Measurements from ENCODE around the gene GRIK3. TPM values are rescaled to one million over a fixed set of nuclear protein-coding genes. Genes with fewer than 3 reads are reported as not detected.
"Not testable (repeated sequence)": the region's sequence is repeated elsewhere in the genome, so short reads cannot be mapped to it uniquely, and the experiment has no call there.

The GRIK3 gene
- total and polyA plus RNA-seq, 8 donors, result under 0.01 to 4.9 (median 0.46) TPM; not detected in 1

DNA sequence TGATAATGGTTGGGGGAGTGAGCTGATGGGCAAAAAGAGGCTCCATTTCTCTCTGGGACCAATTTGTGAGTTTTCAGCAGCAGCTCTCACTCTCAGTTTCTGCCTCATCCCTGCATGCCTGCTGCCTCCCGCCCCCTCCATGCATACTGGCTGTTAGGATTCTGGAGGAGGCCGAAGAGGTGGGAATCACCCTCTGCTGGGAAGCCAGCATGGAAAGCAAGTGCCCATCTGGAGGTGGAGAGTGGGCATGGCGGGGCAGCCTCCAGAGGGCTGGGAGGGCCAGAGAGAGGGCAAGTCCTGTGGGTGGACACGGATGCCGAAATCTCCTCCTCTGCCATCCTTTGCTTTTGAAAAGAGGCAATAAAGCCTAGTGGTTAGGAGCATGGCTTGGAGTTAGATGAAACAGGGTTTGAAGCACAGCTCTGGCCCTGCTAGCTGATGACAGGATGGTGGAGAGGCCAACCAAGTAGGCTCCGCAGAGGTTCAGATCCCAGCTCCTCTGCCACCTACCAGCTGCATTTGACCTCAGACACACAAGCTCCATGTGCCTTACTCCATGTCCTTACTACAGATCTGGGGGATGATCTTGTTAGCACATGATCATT lies 113.4 kb downstream of the GRIK3 start:
- H3K36me3 ChIP-seq, result no peaks in the 10 kb centered on the region
- no peak for TF ChIP-seq EP300 (IDR thresholded peaks at IDR 0.05)
- TF ChIP-seq POLR2A (IDR thresholded peaks at IDR 0.05), result no peak
- TF ChIP-seq POLR2AphosphoS5 (IDR thresholded peaks at IDR 0.05), result no peak
- TF ChIP-seq, protein P1, sequence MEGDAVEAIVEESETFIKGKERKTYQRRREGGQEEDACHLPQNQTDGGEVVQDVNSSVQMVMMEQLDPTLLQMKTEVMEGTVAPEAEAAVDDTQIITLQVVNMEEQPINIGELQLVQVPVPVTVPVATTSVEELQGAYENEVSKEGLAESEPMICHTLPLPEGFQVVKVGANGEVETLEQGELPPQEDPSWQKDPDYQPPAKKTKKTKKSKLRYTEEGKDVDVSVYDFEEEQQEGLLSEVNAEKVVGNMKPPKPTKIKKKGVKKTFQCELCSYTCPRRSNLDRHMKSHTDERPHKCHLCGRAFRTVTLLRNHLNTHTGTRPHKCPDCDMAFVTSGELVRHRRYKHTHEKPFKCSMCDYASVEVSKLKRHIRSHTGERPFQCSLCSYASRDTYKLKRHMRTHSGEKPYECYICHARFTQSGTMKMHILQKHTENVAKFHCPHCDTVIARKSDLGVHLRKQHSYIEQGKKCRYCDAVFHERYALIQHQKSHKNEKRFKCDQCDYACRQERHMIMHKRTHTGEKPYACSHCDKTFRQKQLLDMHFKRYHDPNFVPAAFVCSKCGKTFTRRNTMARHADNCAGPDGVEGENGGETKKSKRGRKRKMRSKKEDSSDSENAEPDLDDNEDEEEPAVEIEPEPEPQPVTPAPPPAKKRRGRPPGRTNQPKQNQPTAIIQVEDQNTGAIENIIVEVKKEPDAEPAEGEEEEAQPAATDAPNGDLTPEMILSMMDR (IDR thresholded peaks at IDR 0.05), result no peak
- H3K4me3 ChIP-seq, result no peak overlapping the region
- DNase-seq, result no peak
- peaks cover 0 to 6% (median 0%) of the 10 kb centered on the region in 4 donors for H3K9me3 ChIP-seq
- H3K4me1 ChIP-seq, result no peaks in the 10 kb centered on the region
- intact Hi-C loops (cut with DNase I; ENCODE audit: low total_unique reads), result no loop called here
- 73 to 82% (median 77%) methylated on average over 6 of the region's 6 CpGs for WGBS, 5 donors
- peaks cover 0 to 50% (median 0%) of the 10 kb centered on the region in 3 donors for H3K27me3 ChIP-seq
- no peak overlapping the region for H3K27ac ChIP-seq

DNA sequence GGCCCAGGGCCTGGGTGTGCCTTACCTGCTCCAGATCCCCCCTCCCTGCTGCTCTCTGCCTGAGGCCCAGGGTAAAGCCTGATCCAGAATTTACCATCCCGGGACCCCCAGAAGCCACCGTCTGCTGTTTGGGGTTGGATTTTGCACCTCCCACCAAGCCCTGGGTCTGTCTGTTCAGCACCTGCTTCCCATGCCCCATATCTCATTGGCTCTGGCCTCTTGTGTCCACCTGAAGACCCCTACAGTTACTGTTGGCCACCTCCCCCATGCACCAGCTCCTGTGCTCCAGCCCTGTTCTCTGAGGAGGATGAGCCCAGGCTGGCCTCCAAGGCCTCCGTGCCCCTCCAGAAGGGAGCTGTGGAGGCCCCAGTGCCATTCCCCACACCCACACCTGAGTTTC lies 113.9 kb downstream of the GRIK3 start:
- Histone ChIP-seq H3K27ac (no peak overlapping the region), H3K27me3 (peaks cover 0 to 50% (median 0%) of the 10 kb centered on the region in 3 donors), H3K9me3 (peaks cover 0 to 11% (median 2%) of the 10 kb centered on the region in 4 donors), H3K4me3 (no peak overlapping the region), H3K4me1 (no peaks in the 10 kb centered on the region), H3K36me3 (no peaks in the 10 kb centered on the region)
- no peak for DNase-seq
- TF ChIP-seq POLR2A (IDR thresholded peaks at IDR 0.05) (no peak), POLR2AphosphoS5 (IDR thresholded peaks at IDR 0.05) (no peak), EP300 (IDR thresholded peaks at IDR 0.05) (no peak)
- TF ChIP-seq, protein P1 (IDR thresholded peaks at IDR 0.05), result no peak
- 71 to 85% (median 78%) methylated on average over 3 of the region's 3 CpGs for WGBS, 5 donors
- intact Hi-C loops (cut with DNase I; ENCODE audit: low total_unique reads), result no loop called here

DNA sequence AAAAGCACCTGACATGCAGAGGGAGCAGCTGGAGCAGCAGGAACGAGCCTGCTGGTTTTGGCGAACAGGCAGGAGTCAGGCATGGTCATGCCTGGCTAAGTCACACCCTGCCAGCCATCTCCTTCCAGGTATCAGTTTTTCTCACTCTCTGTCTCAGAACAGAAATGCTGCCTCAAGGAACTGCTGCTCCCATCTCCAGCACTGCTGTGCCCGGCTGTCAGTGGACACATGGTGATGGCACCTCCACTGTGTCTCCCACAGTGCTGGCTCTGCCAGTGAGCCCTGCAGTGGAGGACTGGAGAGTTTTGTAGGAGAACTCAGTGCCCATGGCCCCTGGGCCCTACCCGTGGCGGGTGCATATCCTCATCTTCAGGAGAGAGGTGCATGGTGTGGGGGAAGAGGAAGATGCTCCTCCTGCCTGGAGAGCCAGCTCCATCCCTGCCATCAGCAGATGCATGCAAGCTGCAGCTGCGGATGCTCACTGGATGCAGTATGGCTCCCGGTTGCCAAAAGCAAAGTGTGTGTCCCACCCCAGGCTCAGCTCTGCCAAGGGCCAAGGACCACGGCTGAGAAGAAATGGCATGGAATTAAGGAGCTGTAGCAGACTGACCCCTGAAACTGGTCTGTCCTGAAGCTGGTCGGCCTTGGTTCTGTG lies 114.7 kb downstream of the GRIK3 start:
- 63 to 74% (median 65%) methylated on average over 9 of the region's 9 CpGs for WGBS, 5 donors
- Histone ChIP-seq H3K27me3 (peaks cover 0 to 51% (median 0%) of the 10 kb centered on the region in 3 donors), H3K36me3 (no peaks in the 10 kb centered on the region), H3K9me3 (peaks cover 0 to 14% (median 4%) of the 10 kb centered on the region in 4 donors), H3K27ac (no peak overlapping the region), H3K4me3 (no peak overlapping the region), H3K4me1 (no peaks in the 10 kb centered on the region)
- TF ChIP-seq, protein P1 (IDR thresholded peaks at IDR 0.05), result no peak
- no peak for DNase-seq
- intact Hi-C loops (cut with DNase I; ENCODE audit: low total_unique reads), result no loop called here

DNA sequence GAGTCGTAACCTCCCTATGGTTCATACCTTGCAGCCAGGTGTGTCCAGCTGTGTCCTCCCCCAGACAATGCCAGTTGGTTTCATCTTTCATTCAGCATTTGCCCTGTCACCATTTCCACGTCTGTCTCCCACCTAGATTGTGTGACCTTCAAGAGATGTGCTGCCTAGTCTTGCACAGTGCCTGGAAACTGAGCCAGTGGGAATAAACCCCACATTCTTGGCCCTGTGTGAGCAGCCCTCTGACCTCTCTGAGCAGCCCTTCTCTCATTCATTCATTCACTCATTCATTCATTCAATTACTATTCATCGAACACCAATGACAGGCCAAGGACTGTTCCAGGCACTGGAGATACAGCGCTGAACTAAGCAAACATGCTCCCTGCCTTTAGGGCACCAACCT lies 115.7 kb downstream of the GRIK3 start:
- TF ChIP-seq POLR2A (IDR thresholded peaks at IDR 0.05) (no peak), EP300 (IDR thresholded peaks at IDR 0.05) (no peak), POLR2AphosphoS5 (IDR thresholded peaks at IDR 0.05) (no peak)
- TF ChIP-seq, protein P1 (IDR thresholded peaks at IDR 0.05), result no peak
- H3K27ac ChIP-seq, result no peak overlapping the region
- H3K4me1 ChIP-seq, result no peaks in the 10 kb centered on the region
- H3K27me3 ChIP-seq, result peaks cover 0 to 62% (median 0%) of the 10 kb centered on the region in 3 donors
- no peak for DNase-seq
- WGBS, 5 donors, result 69 to 79% (median 76%) methylated on average over 4 of the region's 4 CpGs
- no peaks in the 10 kb centered on the region for H3K36me3 ChIP-seq
- intact Hi-C loops (cut with DNase I; ENCODE audit: low total_unique reads), result no loop called here
- H3K9me3 ChIP-seq, result peaks cover 0 to 14% (median 4%) of the 10 kb centered on the region in 4 donors
- no peak overlapping the region for H3K4me3 ChIP-seq

DNA sequence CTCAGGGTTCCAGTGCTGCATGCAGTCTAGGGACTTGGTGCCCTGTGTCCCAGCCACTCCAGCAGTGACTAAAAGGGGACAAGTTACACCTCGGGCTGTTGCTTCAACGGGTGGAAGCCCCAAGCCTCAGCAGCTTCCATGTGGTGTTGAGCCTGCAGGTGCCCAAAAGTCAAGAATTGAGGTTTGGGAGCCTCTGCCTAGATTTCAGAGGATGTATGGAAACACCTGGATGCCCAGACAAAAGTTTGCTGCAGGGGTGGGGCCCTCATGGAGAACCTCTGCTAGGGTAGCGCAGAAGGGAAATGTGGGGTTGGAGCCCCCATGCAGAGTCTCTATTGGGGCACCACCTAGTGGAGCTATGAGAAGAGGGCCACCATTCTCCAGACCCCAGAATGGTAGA lies 117.8 kb downstream of the GRIK3 start:
- DNase-seq; intact Hi-C loops (cut with DNase I; ENCODE audit: low total_unique reads); H3K4me3 ChIP-seq; H3K36me3 ChIP-seq; H3K27ac ChIP-seq; H3K4me1 ChIP-seq: not testable (repeated sequence)
- Histone ChIP-seq H3K9me3 (peaks cover 0 to 14% (median 4%) of the 10 kb centered on the region in 4 donors), H3K27me3 (peaks cover 0 to 67% (median 0%) of the 10 kb centered on the region in 3 donors)
- WGBS, 5 donors, result 74 to 89% (median 87%) methylated on average over 3 of the region's 3 CpGs

Data from stomach (tissue), 9 donors.